ENCODE measurements around the gene RMC1. TPM values are rescaled to one million over a fixed set of nuclear protein-coding genes. Genes with fewer than 3 reads are reported as not detected.

The RMC1 gene
- total RNA-seq, 1 donor from 2014 or later: 14.6 TPM

- Histone ChIP-seq H3K36me3 (ENCODE audit: control insufficient read depth in 3 of 3, insufficient read depth in 3 of 3, low read length in 3 of 3) (peaks cover 46 to 68% (median 67%) of the 10 kb centered on the region in 3 donors), H3K27ac (ENCODE audit: low read depth, low read length) (peak overlapping the region; percentile 31)
These were observed 25.5 kb downstream of the RMC1 start for GRCh38 chr18:23528580-23529472.

GRCh38 chr18:23529604-23530003, 26.3 kb downstream of the RMC1 start:
- Histone ChIP-seq H3K27ac (ENCODE audit: low read depth, low read length) (no peak overlapping the region), H3K9me3 (ENCODE audit: control insufficient read depth in 3 of 3, low read length in 3 of 3) (no peaks in the 10 kb centered on the region), H3K27me3 (ENCODE audit: control insufficient read depth in 3 of 3, insufficient read depth in 3 of 3, low read length in 3 of 3) (no peaks in the 10 kb centered on the region), H3K4me1 (ENCODE audit: control insufficient read depth in 3 of 3, insufficient read depth in 3 of 3, low read length in 3 of 3) (peaks cover 0 to 4% (median 0%) of the 10 kb centered on the region in 3 donors), H3K36me3 (ENCODE audit: control insufficient read depth in 3 of 3, insufficient read depth in 3 of 3, low read length in 3 of 3) (peaks cover 49 to 69% (median 68%) of the 10 kb centered on the region in 3 donors), H3K9ac (ENCODE audit: low read depth in 1 of 3, low read length in 3 of 3) (no peak overlapping the region), H3K4me3 (ENCODE audit: low read length in 3 of 3) (no peak overlapping the region)

More at GRCh38 chr18:23528580-23529472, 25.5 kb downstream of the RMC1 start:
- H3K9ac ChIP-seq (ENCODE audit: low read depth in 1 of 3, low read length in 3 of 3): no peak overlapping the region
- H3K27me3 ChIP-seq (ENCODE audit: control insufficient read depth in 3 of 3, insufficient read depth in 3 of 3, low read length in 3 of 3): no peaks in the 10 kb centered on the region
- peaks cover 0 to 4% (median 0%) of the 10 kb centered on the region in 3 donors for H3K4me1 ChIP-seq (ENCODE audit: control insufficient read depth in 3 of 3, insufficient read depth in 3 of 3, low read length in 3 of 3)
- no peak overlapping the region for H3K4me3 ChIP-seq (ENCODE audit: low read length in 3 of 3)
- H3K9me3 ChIP-seq (ENCODE audit: control insufficient read depth in 3 of 3, low read length in 3 of 3): no peaks in the 10 kb centered on the region

- Histone ChIP-seq H3K4me1 (ENCODE audit: control insufficient read depth in 3 of 3, insufficient read depth in 3 of 3, low read length in 3 of 3) (peaks cover 0 to 4% (median 0%) of the 10 kb centered on the region in 3 donors), H3K27me3 (ENCODE audit: control insufficient read depth in 3 of 3, insufficient read depth in 3 of 3, low read length in 3 of 3) (no peaks in the 10 kb centered on the region), H3K4me3 (ENCODE audit: low read length in 3 of 3) (no peak overlapping the region), H3K9me3 (ENCODE audit: control insufficient read depth in 3 of 3, low read length in 3 of 3) (no peaks in the 10 kb centered on the region), H3K36me3 (ENCODE audit: control insufficient read depth in 3 of 3, insufficient read depth in 3 of 3, low read length in 3 of 3) (peaks cover 54 to 75% (median 73%) of the 10 kb centered on the region in 3 donors), H3K9ac (ENCODE audit: low read depth in 1 of 3, low read length in 3 of 3) (no peak overlapping the region), H3K27ac (ENCODE audit: low read depth, low read length) (no peak overlapping the region)
These were observed 26.9 kb downstream of the RMC1 start for GRCh38 chr18:23530195-23530594.

GRCh38 chr18:23531912-23532311, 28.6 kb downstream of the RMC1 start:
- Histone ChIP-seq H3K27me3 (ENCODE audit: control insufficient read depth in 3 of 3, insufficient read depth in 3 of 3, low read length in 3 of 3) (no peaks in the 10 kb centered on the region), H3K36me3 (ENCODE audit: control insufficient read depth in 3 of 3, insufficient read depth in 3 of 3, low read length in 3 of 3) (peaks cover 55 to 79% (median 76%) of the 10 kb centered on the region in 3 donors), H3K4me3 (ENCODE audit: low read length in 3 of 3) (no peak overlapping the region), H3K27ac (ENCODE audit: low read depth, low read length) (no peak overlapping the region), H3K9me3 (ENCODE audit: control insufficient read depth in 3 of 3, low read length in 3 of 3) (no peaks in the 10 kb centered on the region), H3K9ac (ENCODE audit: low read depth in 1 of 3, low read length in 3 of 3) (no peak overlapping the region), H3K4me1 (ENCODE audit: control insufficient read depth in 3 of 3, insufficient read depth in 3 of 3, low read length in 3 of 3) (peaks cover 0 to 4% (median 0%) of the 10 kb centered on the region in 3 donors)

GRCh38 chr18:23532848-23533247, 29.5 kb downstream of the RMC1 start:
- Histone ChIP-seq H3K4me3 (ENCODE audit: low read length in 3 of 3) (no peak overlapping the region), H3K27ac (ENCODE audit: low read depth, low read length) (no peak overlapping the region), H3K9me3 (ENCODE audit: control insufficient read depth in 3 of 3, low read length in 3 of 3) (no peaks in the 10 kb centered on the region), H3K9ac (ENCODE audit: low read depth in 1 of 3, low read length in 3 of 3) (no peak overlapping the region), H3K4me1 (ENCODE audit: control insufficient read depth in 3 of 3, insufficient read depth in 3 of 3, low read length in 3 of 3) (peaks cover 0 to 4% (median 0%) of the 10 kb centered on the region in 3 donors), H3K36me3 (ENCODE audit: control insufficient read depth in 3 of 3, insufficient read depth in 3 of 3, low read length in 3 of 3) (peaks cover 58 to 83% (median 75%) of the 10 kb centered on the region in 3 donors), H3K27me3 (ENCODE audit: control insufficient read depth in 3 of 3, insufficient read depth in 3 of 3, low read length in 3 of 3) (no peaks in the 10 kb centered on the region)

GRCh38 chr18:23534276-23534675, 31.0 kb downstream of the RMC1 start:
- no peak overlapping the region for H3K9ac ChIP-seq (ENCODE audit: low read depth in 1 of 3, low read length in 3 of 3)
- H3K27ac ChIP-seq (ENCODE audit: low read depth, low read length): no peak overlapping the region
- no peaks in the 10 kb centered on the region for H3K9me3 ChIP-seq (ENCODE audit: control insufficient read depth in 3 of 3, low read length in 3 of 3)
- H3K27me3 ChIP-seq (ENCODE audit: control insufficient read depth in 3 of 3, insufficient read depth in 3 of 3, low read length in 3 of 3): no peaks in the 10 kb centered on the region
- H3K36me3 ChIP-seq (ENCODE audit: control insufficient read depth in 3 of 3, insufficient read depth in 3 of 3, low read length in 3 of 3): peaks cover 60 to 95% (median 84%) of the 10 kb centered on the region in 3 donors
- no peaks in the 10 kb centered on the region for H3K4me1 ChIP-seq (ENCODE audit: control insufficient read depth in 3 of 3, insufficient read depth in 3 of 3, low read length in 3 of 3)
- H3K4me3 ChIP-seq (ENCODE audit: low read length in 3 of 3): no peak overlapping the region

- no peak overlapping the region for H3K9ac ChIP-seq (ENCODE audit: low read depth in 1 of 3, low read length in 3 of 3)
- H3K27me3 ChIP-seq (ENCODE audit: control insufficient read depth in 3 of 3, insufficient read depth in 3 of 3, low read length in 3 of 3): no peaks in the 10 kb centered on the region
- H3K4me3 ChIP-seq (ENCODE audit: low read length in 3 of 3): no peak overlapping the region
- no peak overlapping the region for H3K27ac ChIP-seq (ENCODE audit: low read depth, low read length)
- H3K4me1 ChIP-seq (ENCODE audit: control insufficient read depth in 3 of 3, insufficient read depth in 3 of 3, low read length in 3 of 3): no peaks in the 10 kb centered on the region
- peaks cover 73 to 98% (median 88%) of the 10 kb centered on the region in 3 donors for H3K36me3 ChIP-seq (ENCODE audit: control insufficient read depth in 3 of 3, insufficient read depth in 3 of 3, low read length in 3 of 3)
- H3K9me3 ChIP-seq (ENCODE audit: control insufficient read depth in 3 of 3, low read length in 3 of 3): no peaks in the 10 kb centered on the region
These were observed 32.9 kb downstream of the RMC1 start for GRCh38 chr18:23536204-23536603.

GRCh38 chr18:23537274-23537673, 34.0 kb downstream of the RMC1 start:
- no peak overlapping the region for H3K9ac ChIP-seq (ENCODE audit: low read depth in 1 of 3, low read length in 3 of 3)
- H3K4me1 ChIP-seq (ENCODE audit: control insufficient read depth in 3 of 3, insufficient read depth in 3 of 3, low read length in 3 of 3): no peaks in the 10 kb centered on the region
- peaks cover 72 to 92% (median 85%) of the 10 kb centered on the region in 3 donors for H3K36me3 ChIP-seq (ENCODE audit: control insufficient read depth in 3 of 3, insufficient read depth in 3 of 3, low read length in 3 of 3)
- H3K27me3 ChIP-seq (ENCODE audit: control insufficient read depth in 3 of 3, insufficient read depth in 3 of 3, low read length in 3 of 3): no peaks in the 10 kb centered on the region
- no peak overlapping the region for H3K27ac ChIP-seq (ENCODE audit: low read depth, low read length)
- H3K9me3 ChIP-seq (ENCODE audit: control insufficient read depth in 3 of 3, low read length in 3 of 3): no peaks in the 10 kb centered on the region
- H3K4me3 ChIP-seq (ENCODE audit: low read length in 3 of 3): no peak overlapping the region

GRCh38 chr18:23538001-23538400, 34.7 kb downstream of the RMC1 start:
- peaks cover 73 to 85% (median 84%) of the 10 kb centered on the region in 3 donors for H3K36me3 ChIP-seq (ENCODE audit: control insufficient read depth in 3 of 3, insufficient read depth in 3 of 3, low read length in 3 of 3)
- H3K27me3 ChIP-seq (ENCODE audit: control insufficient read depth in 3 of 3, insufficient read depth in 3 of 3, low read length in 3 of 3): no peaks in the 10 kb centered on the region
- H3K9ac ChIP-seq (ENCODE audit: low read depth in 1 of 3, low read length in 3 of 3): no peak overlapping the region
- H3K4me1 ChIP-seq (ENCODE audit: control insufficient read depth in 3 of 3, insufficient read depth in 3 of 3, low read length in 3 of 3): no peaks in the 10 kb centered on the region
- H3K27ac ChIP-seq (ENCODE audit: low read depth, low read length): no peak overlapping the region
- H3K9me3 ChIP-seq (ENCODE audit: control insufficient read depth in 3 of 3, low read length in 3 of 3): no peaks in the 10 kb centered on the region
- no peak overlapping the region for H3K4me3 ChIP-seq (ENCODE audit: low read length in 3 of 3)

- Histone ChIP-seq H3K36me3 (ENCODE audit: control insufficient read depth in 3 of 3, insufficient read depth in 3 of 3, low read length in 3 of 3) (peaks cover 75 to 84% (median 81%) of the 10 kb centered on the region in 3 donors), H3K9me3 (ENCODE audit: control insufficient read depth in 3 of 3, low read length in 3 of 3) (no peaks in the 10 kb centered on the region)
These were observed 35.6 kb downstream of the RMC1 start for GRCh38 chr18:23538870-23539269.

More at GRCh38 chr18:23538870-23539269, 35.6 kb downstream of the RMC1 start:
- Histone ChIP-seq H3K27me3 (ENCODE audit: control insufficient read depth in 3 of 3, insufficient read depth in 3 of 3, low read length in 3 of 3) (no peaks in the 10 kb centered on the region), H3K9ac (ENCODE audit: low read depth in 1 of 3, low read length in 3 of 3) (no peak overlapping the region), H3K4me1 (ENCODE audit: control insufficient read depth in 3 of 3, insufficient read depth in 3 of 3, low read length in 3 of 3) (no peaks in the 10 kb centered on the region), H3K4me3 (ENCODE audit: low read length in 3 of 3) (no peak overlapping the region), H3K27ac (ENCODE audit: low read depth, low read length) (no peak overlapping the region)

All from skeletal muscle tissue (tissue), 4 donors.